GM23338 (cell line): ENCODE results near the gene ATG2A.
A peak's percentile ranks its signal among the peaks of the same experiment; 100 is the strongest.

Experiments
- CREB1 ChIP-seq: fragments of 250-450 bp; sonication (Bioruptor Pico); IDR thresholded peaks from 2 replicates; pipeline ENCODE4 v1.5.0; 2020; ENCODE audit warnings: low read depth, mild to moderate bottlenecking, moderate library complexity
- CTCF ChIP-seq, 2 experiments: fragments of 200-600 bp in 1 of 2; sonication (generic) in 1 of 2; conservative IDR thresholded peaks; 2 replicates each; pipeline versions ENCODE4 v1.5.1 to v1.6.1; 2016 to 2017; ENCODE audit warnings: antibody characterized with exemption in 2 of 2, low read depth in 2 of 2, mild to moderate bottlenecking in 2 of 2, moderate library complexity in 1 of 2
- EZH2 ChIP-seq: fragments of 200-600 bp; sonication (generic); IDR thresholded peaks from one replicate; pipeline ENCODE4 v1.8.0; 2017; ENCODE audit warnings: antibody characterized with exemption, mild to moderate bottlenecking, low read depth; ENCODE audit not compliant: unreplicated experiment

DNA sequence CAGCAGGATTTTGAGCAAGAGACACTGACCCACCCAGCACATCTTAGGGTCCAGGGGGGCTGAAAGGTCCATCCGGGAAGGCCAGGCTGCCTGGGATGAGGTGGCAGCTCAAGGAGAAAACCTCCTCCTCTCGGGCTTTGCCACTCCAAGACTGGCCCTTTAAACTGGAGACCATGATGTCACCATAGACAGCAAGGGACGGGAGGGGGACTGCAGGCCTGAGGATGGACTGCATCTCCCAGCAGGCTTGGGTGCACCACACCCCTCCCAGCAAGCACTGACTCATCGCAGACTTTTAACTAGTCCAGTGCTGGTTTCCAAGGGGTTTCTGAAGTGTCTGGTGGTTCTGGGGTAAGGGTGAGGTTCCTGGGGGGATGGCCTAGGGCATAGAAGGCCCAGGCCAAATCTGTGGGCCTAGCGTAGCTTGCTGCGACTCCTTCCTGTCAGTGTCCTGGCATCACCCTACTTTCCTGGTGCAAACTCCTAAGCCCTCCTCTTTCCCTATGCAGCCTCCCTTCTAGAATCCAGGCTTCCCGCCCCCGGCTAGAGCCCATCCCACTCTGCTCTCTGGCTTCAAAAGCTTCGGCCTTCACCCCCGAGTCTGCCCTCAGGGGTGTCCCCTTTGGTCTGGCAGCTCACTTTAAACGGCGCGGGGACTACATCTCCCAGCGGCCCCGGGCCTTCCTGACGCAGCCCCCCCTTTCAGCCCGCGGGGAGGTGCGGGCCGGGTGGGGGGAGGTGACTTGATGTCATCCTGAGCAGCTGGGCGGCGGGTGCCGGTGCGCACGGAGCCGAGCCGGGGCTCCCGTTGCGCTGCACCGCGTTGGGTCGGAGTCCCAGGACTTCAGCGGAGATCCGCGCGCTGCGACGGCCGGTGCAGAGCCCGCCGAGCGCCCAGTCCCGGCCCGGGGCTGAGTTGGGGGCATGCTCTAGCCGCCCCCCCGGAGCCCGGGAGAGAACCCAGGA is 7.2 kb upstream of the ATG2A start, which contains the start of gene PPP2R5B:
- TF ChIP-seq EZH2 (no peak), CTCF (conservative IDR thresholded peaks at IDR 0.05; ENCODE audit: low read depth in 2 of 2) (no peak), CREB1 (peak; percentile 84)
